GM15510 (cell line): Measurements from ENCODE around the gene CCDC28A.

Experiments
- POLR2A ChIP-seq: IDR thresholded peaks from 3 replicates; pipeline ENCODE4 v1.6.1; 2011; ENCODE audit warnings: borderline replicate concordance; ENCODE audit not compliant: insufficient read length; ENCODE audit errors: extremely low read depth

The CCDC28A gene

DNA sequence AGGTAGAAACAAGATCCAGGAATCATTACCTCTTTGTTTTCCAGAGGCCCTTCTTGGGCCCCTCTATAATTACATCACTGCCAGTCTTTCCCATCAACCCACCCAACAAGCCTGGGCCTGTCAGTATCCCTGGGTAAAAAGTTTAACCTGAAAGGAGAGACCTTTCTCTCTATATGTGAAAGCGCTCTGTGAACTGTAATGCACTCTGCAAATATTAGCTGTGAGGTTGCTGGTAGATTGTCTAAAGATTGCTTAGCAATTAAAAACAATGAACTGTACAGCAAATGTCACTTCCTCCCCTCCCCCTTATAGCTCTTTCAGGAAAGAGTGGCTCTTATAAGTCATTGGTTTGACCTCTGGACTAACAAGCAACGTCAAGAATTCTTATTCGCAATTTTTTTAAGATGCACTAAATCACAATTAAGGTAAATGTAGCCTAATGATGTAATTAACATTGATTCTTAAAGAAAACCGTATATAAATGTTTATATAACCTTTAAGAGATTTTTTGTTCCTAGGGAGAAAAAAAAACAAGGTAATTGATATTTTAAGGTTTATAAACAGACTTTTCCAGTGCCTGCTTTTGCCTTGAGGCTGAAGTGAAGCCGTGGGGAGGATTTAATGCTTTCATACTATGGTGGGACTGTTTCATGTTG is 40.7 kb downstream of the CCDC28A start:
- no peak for TF ChIP-seq POLR2A

DNA sequence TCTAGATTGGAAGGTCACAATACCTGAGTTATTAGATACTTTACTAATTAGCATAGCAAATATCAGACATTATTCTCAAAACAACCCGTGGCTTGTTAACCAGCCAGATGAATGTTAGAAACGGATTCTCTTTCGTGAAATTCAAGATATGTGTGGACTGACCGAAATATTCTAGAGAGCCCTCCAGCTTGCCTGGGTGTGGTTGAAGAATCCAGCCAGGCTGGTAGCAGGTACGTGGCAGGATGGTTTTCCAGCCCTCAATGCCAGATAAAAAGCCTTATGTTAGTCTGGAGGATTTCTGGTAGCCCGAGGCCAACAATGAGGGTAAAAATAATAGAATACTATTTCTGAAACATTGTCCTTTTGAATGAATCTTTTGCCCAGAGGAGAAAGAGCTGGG is 41.7 kb downstream of the CCDC28A start:
- no peak for TF ChIP-seq POLR2A

DNA sequence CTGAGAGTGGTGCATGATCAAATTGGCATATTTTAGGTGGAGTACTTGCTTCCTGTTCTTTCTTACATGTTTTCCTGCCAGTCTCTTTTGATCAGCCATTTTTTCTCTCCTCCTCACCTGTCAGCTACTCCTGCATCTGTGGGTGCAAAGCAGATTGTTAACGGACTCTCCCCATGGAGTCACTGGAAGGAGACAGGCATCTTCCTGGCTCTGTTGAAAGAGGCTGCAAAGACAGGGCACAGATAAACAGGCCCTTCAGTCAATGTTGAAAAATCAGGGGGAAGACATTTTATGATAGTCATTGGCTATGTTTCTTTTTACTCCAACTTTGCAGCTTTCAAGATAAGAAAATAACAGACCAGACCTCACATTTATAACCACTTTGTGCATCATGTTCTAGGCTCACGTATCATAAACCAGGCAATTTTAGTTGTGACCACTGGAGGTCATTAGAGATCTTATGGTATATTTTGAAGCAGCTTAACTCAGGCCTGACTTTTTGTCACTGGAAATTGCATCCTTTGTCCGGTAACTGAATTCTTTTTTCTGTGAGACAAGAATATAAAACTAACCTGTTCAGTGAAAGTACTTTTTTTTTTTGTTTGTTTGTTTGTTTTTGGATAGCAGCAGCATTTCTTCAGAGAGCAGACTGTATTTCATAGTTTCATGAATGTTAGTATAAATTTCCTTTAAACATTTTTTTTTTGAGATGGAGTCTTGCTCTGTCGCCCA is 42.4 kb downstream of the CCDC28A start:
- no peak for TF ChIP-seq POLR2A

DNA sequence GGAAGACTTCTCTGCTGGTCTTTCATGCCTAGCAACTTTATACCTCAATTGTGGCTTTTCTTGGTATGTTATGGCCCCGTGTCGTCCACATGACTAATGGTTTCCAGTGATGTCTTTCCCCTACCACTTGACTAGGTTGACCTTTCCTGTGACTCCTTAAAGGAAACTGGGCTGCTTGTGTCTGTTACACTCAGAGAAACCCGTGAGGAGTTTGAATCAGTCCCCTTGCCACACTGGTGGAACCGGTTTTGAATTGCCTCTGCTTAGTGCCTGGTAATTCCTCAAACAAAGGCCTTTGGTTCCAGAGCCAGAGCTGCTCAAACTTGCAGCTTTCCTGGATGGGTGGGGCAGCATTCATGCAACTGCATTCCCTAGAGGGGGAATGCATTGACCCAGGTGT is 44.2 kb downstream of the CCDC28A start:
- TF ChIP-seq POLR2A = no peak

DNA sequence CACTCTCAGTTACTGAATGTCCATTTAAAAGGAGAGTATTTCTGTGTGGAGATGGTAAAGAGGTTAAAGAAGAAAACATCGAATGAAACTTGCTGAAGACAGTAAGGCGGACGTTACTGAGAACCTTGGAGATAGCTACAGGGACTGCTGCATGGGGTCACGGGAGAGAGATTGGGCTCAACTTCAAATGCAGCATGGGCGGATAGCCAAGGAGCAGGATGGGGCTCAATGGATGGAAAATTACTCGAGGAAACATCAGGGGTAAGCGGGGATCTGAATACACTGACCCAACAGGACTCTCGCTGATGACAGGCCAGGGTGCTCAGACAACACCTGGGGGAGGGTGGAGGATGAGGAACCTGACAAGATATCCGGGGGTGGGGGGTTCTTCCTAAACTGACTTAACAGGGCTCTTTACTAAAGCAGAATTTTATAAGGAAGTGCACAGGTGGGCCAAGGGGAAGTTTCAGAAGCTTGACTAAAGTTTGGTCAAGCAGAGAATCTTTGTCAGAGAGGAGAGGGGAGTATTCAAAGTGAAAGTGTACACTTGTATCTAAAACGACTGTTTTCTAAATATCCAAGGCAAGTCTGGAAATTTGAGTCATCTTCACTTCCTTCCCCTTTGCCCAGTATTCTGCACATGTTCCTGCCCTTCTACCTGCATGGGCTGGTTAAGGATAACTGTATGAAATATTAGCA is 45.1 kb downstream of the CCDC28A start:
- no peak for TF ChIP-seq POLR2A

DNA sequence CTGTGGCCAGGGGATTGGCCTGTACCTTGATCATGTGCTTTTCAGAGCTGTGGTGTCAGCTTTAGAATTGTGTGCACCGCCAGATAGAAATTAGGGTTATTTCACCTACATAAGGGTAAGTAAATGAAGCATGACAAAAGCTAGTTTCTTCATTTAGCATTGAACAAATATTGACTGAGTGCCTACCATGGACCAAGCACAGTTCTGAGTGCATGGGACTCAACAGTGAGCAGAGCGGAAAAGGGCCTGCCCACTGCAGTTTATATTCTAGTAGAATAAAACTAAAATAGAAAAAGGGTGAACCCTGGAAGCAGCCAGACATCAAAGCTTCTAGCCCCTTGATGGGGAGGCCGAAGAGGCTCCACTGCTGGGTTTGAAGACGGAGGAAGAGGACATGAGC is 48.0 kb downstream of the CCDC28A start:
- no peak for TF ChIP-seq POLR2A

DNA sequence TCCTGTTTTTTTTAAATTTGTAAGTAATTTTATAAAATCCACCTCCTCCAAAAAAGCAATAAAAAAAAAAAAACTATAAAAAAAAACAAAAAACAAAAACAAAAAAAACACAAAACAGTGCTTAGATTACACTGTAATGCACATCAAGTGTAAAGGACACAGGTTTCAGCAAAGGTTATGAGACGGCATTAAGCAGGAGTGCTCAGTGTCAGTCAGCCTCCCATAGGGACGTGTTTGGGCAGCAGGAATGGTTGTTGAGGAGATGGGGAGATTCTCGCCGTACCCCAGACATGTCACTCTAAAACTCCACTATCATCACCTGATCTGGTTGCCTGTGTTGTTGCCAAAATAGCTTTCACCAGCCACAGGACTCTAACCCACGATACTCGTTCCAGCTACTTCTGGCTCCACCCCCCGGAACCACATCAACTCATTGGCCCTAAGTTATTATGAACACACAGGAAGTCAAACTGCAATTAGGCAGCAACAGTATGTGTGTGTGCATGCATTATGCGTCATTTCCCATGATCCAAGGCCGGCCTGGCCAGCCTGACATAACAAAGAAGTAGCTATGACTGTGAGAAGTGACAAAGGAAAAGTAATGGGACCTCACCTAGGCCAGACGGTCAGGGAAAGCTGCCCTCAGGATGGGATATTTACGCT is 51.0 kb downstream of the CCDC28A start:
- TF ChIP-seq POLR2A = no peak

DNA sequence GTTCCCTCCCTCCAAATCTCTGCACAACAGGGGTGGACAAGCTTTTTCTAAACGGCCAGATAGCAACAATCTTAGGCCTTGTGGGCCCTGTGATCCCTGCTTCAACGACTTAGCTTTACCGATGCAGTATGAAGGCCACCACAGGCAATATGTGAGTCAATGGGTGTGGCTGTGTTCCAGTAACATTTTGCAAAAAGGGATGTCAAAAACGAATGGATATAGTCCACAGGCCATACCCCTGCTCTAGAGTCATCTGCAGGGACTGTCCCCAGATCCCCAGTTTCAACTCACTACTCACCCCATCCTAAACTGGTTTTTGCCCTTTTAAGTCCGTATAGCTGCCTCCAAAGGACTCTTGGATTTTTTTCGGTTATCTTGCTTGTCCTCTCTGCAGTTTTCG is 56.7 kb downstream of the CCDC28A start:
- no peak for TF ChIP-seq POLR2A

DNA sequence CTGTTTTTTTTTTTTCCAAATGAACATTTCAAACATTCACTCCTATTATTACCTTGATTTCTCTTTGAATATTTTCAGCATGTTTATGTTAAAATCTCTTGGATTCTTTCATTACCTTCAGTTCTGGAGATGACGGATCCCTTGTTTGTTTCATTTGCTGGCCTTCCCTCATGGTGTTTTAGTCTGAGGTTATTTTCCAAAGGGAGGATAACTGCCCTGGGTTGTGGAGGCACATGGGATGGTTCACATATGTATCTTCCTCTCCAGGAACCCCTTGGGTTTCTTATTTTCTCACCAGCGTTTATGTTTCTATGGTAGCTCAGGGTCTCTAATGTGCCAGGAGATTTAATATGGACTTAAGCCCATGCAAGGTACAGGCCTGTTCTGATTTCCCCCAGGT is 58.6 kb downstream of the CCDC28A start:
- no peak for TF ChIP-seq POLR2A

DNA sequence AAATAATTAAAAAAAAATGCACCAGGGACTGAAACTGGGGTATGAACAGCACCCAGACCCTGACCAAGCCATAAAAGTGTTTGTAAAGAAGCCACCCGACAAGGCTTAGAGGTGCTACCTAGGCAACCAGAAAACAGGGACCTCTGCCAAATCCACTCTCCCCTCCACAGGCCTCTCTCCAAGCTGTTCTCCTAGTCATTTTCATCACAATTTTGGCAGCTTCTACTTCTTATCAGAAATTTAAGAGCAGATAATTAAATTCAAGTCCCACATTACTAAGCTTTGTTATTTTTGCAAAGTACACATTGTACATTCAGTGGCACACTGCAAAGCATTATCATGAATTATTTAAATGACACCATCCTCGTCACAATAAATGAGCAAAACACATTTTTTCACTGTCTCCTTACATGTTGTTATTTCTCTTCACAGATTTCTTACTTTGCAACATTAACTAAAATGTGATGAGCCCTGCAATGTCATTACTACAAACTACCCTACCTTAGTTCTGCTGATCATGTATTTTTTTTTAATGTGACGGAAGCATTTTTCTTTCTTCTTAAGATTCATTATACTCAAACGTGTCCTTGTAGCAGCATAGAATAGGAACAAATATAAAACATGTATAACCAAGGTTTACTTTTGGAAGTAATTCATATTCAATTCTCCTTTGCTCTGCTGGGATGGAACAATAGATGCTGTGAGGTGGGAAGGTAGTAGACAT is 60.4 kb downstream of the CCDC28A start:
- TF ChIP-seq POLR2A = no peak

DNA sequence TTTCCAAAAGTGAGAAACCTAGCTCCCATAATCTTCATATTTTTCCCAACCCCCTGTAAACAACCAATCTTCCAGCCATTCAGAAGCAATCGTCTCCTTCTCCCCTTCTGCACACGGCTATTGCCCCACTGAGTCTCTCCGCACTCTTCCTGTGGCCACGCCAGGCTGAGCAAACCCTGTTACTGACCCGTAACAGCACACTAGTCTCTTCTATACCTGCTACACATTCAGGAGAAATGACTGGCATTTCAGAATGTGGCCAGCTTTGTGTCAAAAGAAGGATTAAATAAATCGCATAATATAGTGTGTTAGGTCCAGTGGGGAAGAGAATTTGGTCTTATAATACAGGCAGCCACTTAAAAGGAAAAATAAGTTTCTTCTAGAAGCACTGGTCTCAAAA is 63.7 kb downstream of the CCDC28A start:
- TF ChIP-seq POLR2A = no peak
